Measurements from ENCODE around the gene ZFP57.

Gene ZFP57

GRCh38 chr6:29633534-29633905 lies 47.4 kb downstream of the ZFP57 start:
- DNase-seq (ENCODE audit: low read depth in 1 of 2, low spot score in 1 of 2) = peak in 1 of 2 experiments; percentile 42
- in situ Hi-C loops (cut with HindIII; ENCODE audit: low pct_unique_long_range_greater_than_20kb, low sequenced_read_pairs) = no loop called here
- TF ChIP-seq JUND (IDR thresholded peaks at IDR 0.05; ENCODE audit: low read depth) = no peak

- in situ Hi-C loops (cut with HindIII; ENCODE audit: low pct_unique_long_range_greater_than_20kb, low sequenced_read_pairs) = no loop called here
- no peak for TF ChIP-seq JUND (IDR thresholded peaks at IDR 0.05; ENCODE audit: low read depth)
- DNase-seq (ENCODE audit: low read depth in 1 of 2, low spot score in 1 of 2) = peak; percentile 95 to 96
Measured at GRCh38 chr6:29632789-29633533, 48.0 kb downstream of the ZFP57 start, which contains the start of gene GABBR1. GABBR1 (minus strand) TSS chr6:29633183; CDS start chr6:29632385, 798 bp downstream.

GRCh38 chr6:29631860-29632731 lies 48.9 kb downstream of the ZFP57 start:
- DNase-seq (ENCODE audit: low read depth in 1 of 2, low spot score in 1 of 2) = peak; percentile 70 to 72
- in situ Hi-C loops (cut with HindIII; ENCODE audit: low pct_unique_long_range_greater_than_20kb, low sequenced_read_pairs) = no loop called here

GRCh38 chr6:29631209-29631810 lies 49.6 kb downstream of the ZFP57 start:
- TF ChIP-seq JUND (IDR thresholded peaks at IDR 0.05; ENCODE audit: low read depth) = no peak
- in situ Hi-C loops (cut with HindIII; ENCODE audit: low pct_unique_long_range_greater_than_20kb, low sequenced_read_pairs) = no loop called here

More at GRCh38 chr6:29631860-29632731, 48.9 kb downstream of the ZFP57 start:
- no peak for TF ChIP-seq JUND (IDR thresholded peaks at IDR 0.05; ENCODE audit: low read depth)

GRCh38 chr6:29630315-29630714 lies 50.6 kb downstream of the ZFP57 start:
- no peak for DNase-seq (ENCODE audit: low read depth in 1 of 2, low spot score in 1 of 2)
- no peak for TF ChIP-seq JUND (IDR thresholded peaks at IDR 0.05; ENCODE audit: low read depth)
- in situ Hi-C loops (cut with HindIII; ENCODE audit: low pct_unique_long_range_greater_than_20kb, low sequenced_read_pairs) = no loop called here

More at GRCh38 chr6:29631209-29631810, 49.6 kb downstream of the ZFP57 start:
- DNase-seq (ENCODE audit: low read depth in 1 of 2, low spot score in 1 of 2) = no peak

GRCh38 chr6:29629571-29629970 lies 51.4 kb downstream of the ZFP57 start:
- TF ChIP-seq JUND (IDR thresholded peaks at IDR 0.05; ENCODE audit: low read depth) = no peak
- DNase-seq (ENCODE audit: low read depth in 1 of 2, low spot score in 1 of 2) = no peak
- in situ Hi-C loops (cut with HindIII; ENCODE audit: low pct_unique_long_range_greater_than_20kb, low sequenced_read_pairs) = no loop called here

- in situ Hi-C loops (cut with HindIII; ENCODE audit: low pct_unique_long_range_greater_than_20kb, low sequenced_read_pairs) = no loop called here
- DNase-seq (ENCODE audit: low read depth in 1 of 2, low spot score in 1 of 2) = peak; percentile 83 to 93
- no peak for TF ChIP-seq JUND (IDR thresholded peaks at IDR 0.05; ENCODE audit: low read depth)
Measured at GRCh38 chr6:29628419-29629281, 52.3 kb downstream of the ZFP57 start.

GRCh38 chr6:29627755-29628418 lies 53.1 kb downstream of the ZFP57 start:
- no peak for TF ChIP-seq JUND (IDR thresholded peaks at IDR 0.05; ENCODE audit: low read depth)
- in situ Hi-C loops (cut with HindIII; ENCODE audit: low pct_unique_long_range_greater_than_20kb, low sequenced_read_pairs) = no loop called here
- peak; percentile 25 to 45 for DNase-seq (ENCODE audit: low read depth in 1 of 2, low spot score in 1 of 2)

GRCh38 chr6:29626948-29627754 lies 53.8 kb downstream of the ZFP57 start:
- TF ChIP-seq JUND (IDR thresholded peaks at IDR 0.05; ENCODE audit: low read depth) = no peak
- DNase-seq (ENCODE audit: low read depth in 1 of 2, low spot score in 1 of 2) = no peak
- in situ Hi-C loops (cut with HindIII; ENCODE audit: low pct_unique_long_range_greater_than_20kb, low sequenced_read_pairs) = no loop called here

GRCh38 chr6:29625337-29625930 lies 55.5 kb downstream of the ZFP57 start:
- in situ Hi-C loops (cut with HindIII; ENCODE audit: low pct_unique_long_range_greater_than_20kb, low sequenced_read_pairs) = no loop called here
- TF ChIP-seq JUND (IDR thresholded peaks at IDR 0.05; ENCODE audit: low read depth) = no peak

More at GRCh38 chr6:29625337-29625930, 55.5 kb downstream of the ZFP57 start:
- DNase-seq (ENCODE audit: low read depth in 1 of 2, low spot score in 1 of 2) = no peak
